HG03108 (cell line): ENCODE measurements around the gene FREM3.
"Not testable (repeated sequence)": the region's sequence is repeated elsewhere in the genome, so short reads cannot be mapped to it uniquely, and the experiment has no call there.

Experiments
- ATAC-seq: cut with Tn5 transposase; IDR thresholded peaks from one replicate; pipeline ENCODE4 v1.9.1; 2021; ENCODE audit warnings: moderate library complexity; ENCODE audit not compliant: unreplicated experiment

FREM3 gene

GRCh38 chr4:143586080-143586479 is 114.4 kb downstream of the FREM3 start:
- ATAC-seq = no peak

- no peak for ATAC-seq
Measured at GRCh38 chr4:143585548-143585947, 114.9 kb downstream of the FREM3 start.

- no peak for ATAC-seq
Measured at GRCh38 chr4:143581331-143581946, 119.0 kb downstream of the FREM3 start.

DNA sequence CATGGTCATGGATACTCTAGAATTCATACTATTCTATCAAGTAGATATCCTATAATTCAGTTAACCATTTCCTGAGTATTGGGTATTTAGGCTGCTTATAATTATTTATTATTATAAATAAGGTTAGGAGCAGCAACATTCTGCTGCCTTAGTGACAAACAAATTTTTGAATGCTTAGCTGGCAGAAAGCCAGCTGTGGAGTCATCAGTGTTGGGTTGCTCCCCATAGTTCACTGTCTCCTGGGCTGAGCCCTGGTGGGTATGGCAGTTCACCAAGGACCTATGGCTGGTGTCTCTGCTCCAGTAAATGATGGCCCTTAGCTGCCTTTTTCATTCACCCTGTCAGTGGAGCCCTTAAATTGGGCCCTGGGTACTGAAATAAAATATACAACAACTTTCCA is 125.1 kb downstream of the FREM3 start:
- ATAC-seq = no peak

DNA sequence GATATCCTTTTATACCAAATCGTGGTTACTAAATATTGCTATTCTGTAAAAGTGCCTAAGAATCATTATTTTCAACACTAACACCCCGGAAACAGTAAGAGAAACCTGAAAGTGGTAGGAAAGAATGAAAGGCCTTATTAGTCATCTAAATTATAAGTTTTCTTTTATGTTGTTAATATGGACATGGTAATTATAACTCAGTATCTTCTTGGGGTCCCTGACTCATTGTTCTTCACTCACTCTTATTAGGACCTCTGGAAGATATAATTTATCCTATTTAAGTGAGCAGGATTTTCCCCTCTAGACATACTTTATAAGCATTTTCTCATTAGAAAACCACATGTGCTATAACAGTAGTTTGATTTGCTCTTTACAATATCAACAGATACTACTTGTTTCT is 136.0 kb downstream of the FREM3 start:
- no peak for ATAC-seq

DNA sequence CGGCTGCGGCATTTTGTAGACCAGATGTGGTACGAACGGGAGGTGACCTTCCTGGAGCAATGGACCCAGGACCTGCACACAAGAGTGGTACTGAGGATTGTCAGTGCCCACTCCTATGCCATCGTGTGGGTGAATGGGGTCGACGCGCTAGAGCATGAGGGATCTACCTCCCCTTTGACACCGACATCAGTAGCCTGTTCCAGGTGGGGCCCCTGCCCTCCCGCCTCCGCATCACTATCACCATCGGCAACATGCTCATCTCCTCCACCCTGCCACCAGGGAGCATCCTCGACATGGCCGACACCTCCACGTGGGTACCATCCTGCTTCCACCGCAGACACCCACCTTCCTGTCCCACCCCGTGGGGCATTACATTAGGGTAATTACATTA is 140.7 kb downstream of the FREM3 start:
- no peak for ATAC-seq

GRCh38 chr4:143558823-143559756 is 141.4 kb downstream of the FREM3 start:
- peak; percentile 87 for ATAC-seq

DNA sequence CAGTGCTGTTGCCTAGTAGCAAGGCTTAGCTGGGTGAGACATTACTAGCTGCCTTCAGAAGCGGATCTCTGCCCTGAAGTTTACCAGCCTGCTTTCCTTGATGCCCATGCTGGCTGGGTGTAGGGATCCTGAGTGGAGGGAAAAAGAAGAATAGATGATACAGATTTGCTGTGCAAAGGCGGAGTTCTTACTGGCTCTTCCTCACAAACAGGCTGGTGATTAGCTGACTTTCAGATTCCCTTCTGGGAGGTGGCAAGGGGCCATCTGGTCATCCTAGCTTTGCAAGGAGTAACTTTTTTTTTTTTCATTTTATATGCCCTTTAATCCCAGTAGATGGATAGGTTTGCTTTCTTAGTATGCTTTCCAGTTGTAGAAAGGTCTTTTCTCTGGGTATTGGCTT is 142.2 kb downstream of the FREM3 start:
- ATAC-seq = no peak

DNA sequence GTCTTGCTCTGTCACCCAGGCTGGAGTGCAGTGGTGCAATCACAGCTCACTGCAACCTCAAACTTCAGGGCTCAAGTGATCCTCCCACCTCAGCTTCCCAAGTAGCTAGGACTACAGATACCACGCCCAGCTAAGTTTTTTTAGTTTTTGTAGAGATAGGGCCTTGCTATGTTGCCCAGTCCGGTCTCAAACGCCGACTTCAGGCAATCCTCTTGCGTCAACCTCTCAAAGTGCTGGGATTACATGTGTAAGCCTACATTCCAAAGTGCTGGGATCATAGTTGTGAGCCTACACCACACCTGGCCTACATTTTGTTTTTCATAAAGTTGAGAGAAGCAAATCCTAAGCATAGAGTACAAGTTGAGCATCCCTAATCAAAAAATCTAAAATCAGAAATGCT is 144.8 kb downstream of the FREM3 start:
- ATAC-seq = no peak

GRCh38 chr4:143554728-143555597 is 145.5 kb downstream of the FREM3 start:
- ATAC-seq = peak; percentile 72

GRCh38 chr4:143549928-143550327 is 150.5 kb downstream of the FREM3 start:
- no peak for ATAC-seq

GRCh38 chr4:143539670-143540023 is 160.8 kb downstream of the FREM3 start:
- ATAC-seq = no peak

DNA sequence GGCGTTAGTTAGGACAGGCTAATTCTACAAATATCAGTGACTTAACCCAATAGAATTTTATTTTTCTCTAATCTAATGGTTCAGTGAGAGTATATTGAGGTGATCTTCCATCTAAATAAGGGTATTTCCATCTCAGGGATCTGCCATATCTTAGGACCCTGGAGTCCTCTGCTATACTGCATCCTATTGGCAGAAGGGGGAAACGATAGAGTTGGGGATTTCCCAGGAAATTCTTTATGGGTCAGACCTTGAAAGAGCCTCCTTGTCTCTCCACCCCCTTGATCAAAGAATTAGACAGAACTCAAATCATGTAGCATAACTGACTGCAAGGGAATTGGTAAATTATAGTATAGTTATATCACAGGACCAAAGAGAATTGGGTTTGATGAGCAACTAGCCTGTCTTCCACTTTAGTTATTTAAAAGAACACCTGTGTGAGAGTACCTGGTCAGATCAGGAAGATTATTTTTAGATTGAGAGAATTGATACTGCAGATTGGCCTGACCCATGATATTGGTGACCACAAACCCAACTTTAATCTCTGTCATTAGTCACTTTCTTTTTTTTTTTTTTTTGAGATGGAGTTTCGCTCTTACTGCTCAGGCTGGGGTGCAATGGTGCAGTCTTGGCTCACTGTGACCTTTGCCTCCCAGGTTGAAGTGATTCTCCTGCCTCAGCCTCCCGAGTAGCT is 161.4 kb downstream of the FREM3 start:
- ATAC-seq = no peak

- no peak for ATAC-seq
Measured at GRCh38 chr4:143531788-143532491, 168.5 kb downstream of the FREM3 start.

DNA sequence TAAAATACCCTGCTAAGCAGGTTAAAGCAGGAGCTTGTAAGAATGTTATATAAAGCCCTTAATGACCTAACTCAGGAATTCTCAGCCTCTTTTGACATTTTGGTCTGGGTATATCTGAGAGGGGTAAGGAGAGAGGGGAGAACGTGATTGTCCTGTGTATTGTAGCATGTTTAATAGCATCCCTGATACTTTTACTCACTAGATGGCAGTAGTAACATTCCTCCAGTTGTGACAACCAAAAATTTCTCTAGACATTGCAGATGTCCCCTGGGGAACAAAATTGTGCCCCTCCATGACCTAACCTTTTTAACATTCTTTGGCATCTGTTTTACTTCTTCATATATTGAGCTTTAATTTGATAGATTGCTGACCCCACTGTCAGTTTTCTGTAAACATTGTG is 169.1 kb downstream of the FREM3 start:
- no peak for ATAC-seq

- not testable (repeated sequence) for ATAC-seq
Measured at GRCh38 chr4:143528046-143528445, 172.4 kb downstream of the FREM3 start.
